AG09309 (cell line): ENCODE data around the gene NTN5.

Experiments used
- DNase-seq: peaks from one replicate; pipeline ENCODE4 v3.0.0-alpha.2; 2010; ENCODE audit warnings: low read depth
- H3K4me3 ChIP-seq: 2 replicates; pipeline ENCODE4 v1.5.1; 2011; ENCODE audit warnings: mild to moderate bottlenecking, low read depth, low read length, moderate library complexity; ENCODE audit not compliant: control insufficient read depth
- TF ChIP-seq, protein P1 (sequence below): IDR thresholded peaks from 2 replicates; pipeline ENCODE4 v1.5.1; 2011; ENCODE audit warnings: mild to moderate bottlenecking, low read depth, low read length, inconsistent platforms; ENCODE audit not compliant: insufficient read depth, control insufficient read depth; ENCODE audit errors: missing control alignments

The NTN5 gene

DNA sequence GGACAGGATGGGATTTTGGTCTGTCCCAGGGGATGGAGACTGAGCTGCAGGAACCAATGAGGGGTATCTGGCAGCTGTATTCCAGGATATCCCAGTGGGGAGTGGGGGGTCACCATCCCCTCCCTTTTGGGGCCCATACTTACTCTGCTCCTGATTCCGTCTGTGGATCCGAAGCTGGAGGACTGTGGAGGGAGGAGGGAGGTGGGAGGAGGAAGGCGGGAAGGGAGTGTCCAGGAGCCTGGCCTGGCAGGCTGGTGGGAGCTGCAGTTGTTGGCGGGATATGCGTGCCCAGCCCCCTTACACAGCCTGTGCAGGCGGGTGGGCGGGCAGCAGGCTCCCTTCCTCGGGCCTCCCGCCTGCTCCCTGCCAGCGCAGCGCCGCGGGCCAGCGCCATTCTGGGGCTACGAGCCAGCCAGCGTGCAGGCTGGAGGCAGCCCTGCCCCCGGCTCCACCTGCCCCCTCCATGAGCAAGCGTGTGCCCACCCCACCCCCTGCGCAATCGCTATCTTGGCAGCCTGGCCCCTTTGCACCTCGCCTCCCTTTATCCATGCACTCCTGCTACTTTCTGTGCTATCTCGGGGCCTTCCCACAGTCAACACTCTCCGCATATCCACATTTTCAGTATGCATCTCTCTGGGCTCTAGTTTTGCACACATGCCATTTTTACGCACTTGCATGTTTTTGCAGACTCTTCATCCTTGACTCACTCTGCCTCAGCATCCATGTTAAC, 43.9 kb upstream of the NTN5 start:
- TF ChIP-seq, protein P1, sequence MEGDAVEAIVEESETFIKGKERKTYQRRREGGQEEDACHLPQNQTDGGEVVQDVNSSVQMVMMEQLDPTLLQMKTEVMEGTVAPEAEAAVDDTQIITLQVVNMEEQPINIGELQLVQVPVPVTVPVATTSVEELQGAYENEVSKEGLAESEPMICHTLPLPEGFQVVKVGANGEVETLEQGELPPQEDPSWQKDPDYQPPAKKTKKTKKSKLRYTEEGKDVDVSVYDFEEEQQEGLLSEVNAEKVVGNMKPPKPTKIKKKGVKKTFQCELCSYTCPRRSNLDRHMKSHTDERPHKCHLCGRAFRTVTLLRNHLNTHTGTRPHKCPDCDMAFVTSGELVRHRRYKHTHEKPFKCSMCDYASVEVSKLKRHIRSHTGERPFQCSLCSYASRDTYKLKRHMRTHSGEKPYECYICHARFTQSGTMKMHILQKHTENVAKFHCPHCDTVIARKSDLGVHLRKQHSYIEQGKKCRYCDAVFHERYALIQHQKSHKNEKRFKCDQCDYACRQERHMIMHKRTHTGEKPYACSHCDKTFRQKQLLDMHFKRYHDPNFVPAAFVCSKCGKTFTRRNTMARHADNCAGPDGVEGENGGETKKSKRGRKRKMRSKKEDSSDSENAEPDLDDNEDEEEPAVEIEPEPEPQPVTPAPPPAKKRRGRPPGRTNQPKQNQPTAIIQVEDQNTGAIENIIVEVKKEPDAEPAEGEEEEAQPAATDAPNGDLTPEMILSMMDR: no peak
- H3K4me3 ChIP-seq: peak overlapping the region; percentile 30
- DNase-seq: no peak

DNA sequence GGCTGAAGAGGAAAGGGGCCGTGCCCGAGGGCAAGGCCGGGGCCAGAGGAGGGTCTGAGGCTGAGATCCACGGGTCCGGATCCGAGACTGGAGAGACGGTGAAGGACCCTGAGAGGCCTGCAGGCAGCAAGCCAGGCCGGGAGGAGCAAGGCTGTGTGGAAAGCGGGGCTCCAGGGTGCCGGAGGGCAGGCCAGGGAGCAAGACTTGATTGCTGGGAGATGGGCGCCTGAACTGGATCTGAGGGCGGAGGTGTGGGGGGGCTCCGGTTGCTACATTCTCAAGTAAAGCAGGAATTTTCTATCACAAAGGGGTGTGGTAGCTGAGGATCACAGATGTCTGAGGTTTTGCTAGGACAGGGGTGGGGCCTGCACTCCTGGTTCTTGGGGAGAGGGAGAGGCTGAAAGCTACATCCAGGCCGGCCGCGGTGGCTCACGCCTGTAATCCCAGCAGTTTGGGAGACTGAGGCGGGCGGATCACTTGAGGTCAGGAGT, 42.9 kb upstream of the NTN5 start:
- H3K4me3 ChIP-seq: no peak overlapping the region
- TF ChIP-seq, protein P1: no peak
- no peak for DNase-seq

DNA sequence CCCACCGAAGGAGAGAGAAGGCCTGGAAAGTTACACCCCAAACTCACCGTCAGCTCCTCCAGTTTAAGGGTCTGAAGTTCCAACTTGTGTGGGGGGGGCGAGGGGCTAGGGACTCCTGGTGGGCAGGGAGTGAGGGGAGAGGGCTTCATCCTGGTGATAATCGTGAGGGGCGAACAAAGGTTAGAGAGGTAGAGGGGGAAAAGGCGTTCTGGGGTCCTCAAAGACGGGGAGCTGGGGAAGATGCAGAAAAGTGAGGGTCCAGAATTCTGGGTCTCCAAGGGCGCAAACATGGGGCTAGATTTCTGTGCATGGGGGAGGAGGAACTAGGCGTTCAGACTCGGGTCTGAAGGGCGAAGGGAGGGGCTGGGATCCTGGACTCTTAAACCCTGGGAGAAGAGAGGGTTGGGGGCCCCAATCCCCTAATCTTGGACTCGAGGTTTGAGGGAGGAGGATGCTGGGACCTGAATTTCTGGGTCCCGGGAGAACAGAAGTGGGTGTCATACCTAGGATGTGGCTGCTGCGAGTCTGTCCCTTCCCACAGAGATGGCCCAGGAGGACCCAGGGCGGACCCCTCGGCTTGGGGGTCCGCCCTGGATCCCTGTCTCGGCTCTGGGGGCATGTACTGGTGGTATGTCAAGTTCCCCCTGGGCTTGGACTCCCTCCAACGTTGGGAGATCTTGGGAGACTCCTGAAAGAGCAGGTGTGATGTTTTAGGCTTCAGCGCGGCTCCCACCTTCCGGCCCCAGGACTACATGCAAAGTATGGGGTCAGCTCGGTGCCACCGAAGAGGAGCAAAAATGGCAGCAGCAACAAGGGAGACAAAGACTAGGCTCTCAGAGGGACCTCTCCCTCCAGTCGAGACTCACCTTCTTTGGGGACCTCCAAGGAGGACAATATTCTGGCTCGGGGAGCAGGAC, 42.2 kb upstream of the NTN5 start:
- TF ChIP-seq, protein P1: no peak
- DNase-seq: no peak
- peak overlapping the region; percentile 72 for H3K4me3 ChIP-seq

DNA sequence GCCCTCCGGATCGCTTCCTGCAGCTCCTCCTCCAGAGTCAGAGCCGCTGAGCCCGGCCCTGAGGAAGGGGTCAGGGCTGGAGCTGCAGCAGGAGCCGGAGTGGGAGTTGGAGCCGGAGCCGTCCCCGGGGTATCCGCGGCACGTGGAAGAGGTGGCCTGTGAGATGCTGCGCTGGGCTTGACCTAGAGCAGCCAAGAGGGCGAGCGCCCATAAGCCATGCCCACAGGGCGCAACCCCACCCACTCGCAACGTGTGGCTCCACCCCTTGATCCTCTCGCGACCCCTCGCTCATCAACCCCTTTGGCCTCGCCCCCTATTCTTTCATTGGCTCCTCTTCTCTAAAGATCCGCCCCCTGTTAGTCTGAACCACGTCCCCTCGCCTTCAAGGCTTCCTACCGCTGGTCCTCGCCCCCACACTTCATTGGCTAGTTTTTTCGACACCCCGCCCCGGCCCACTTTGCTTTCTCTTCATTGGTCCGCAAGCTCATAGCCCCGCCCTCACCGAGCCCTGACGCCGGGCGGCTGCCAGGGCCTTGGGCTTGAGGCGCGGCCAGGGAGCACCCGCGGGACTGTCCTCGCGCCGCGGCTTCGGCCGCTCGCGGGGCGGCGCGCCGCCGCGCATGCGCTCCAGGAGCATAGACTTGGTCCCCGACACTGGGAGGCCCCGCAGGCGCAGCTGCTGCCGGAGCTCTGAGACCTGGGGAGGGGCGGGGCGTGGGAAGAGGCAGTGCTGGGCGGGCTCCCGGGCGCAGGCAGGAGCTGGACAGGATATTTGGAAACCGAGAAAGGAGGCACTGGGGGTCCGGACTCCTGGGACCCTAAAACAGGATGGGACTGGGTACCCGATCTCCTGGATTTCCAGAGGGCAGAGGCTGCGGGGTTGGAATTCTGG, 41.3 kb upstream of the NTN5 start:
- TF ChIP-seq, protein P1: no peak
- peak; percentile 96 for DNase-seq
- H3K4me3 ChIP-seq: peak overlapping the region; percentile 86

DNA sequence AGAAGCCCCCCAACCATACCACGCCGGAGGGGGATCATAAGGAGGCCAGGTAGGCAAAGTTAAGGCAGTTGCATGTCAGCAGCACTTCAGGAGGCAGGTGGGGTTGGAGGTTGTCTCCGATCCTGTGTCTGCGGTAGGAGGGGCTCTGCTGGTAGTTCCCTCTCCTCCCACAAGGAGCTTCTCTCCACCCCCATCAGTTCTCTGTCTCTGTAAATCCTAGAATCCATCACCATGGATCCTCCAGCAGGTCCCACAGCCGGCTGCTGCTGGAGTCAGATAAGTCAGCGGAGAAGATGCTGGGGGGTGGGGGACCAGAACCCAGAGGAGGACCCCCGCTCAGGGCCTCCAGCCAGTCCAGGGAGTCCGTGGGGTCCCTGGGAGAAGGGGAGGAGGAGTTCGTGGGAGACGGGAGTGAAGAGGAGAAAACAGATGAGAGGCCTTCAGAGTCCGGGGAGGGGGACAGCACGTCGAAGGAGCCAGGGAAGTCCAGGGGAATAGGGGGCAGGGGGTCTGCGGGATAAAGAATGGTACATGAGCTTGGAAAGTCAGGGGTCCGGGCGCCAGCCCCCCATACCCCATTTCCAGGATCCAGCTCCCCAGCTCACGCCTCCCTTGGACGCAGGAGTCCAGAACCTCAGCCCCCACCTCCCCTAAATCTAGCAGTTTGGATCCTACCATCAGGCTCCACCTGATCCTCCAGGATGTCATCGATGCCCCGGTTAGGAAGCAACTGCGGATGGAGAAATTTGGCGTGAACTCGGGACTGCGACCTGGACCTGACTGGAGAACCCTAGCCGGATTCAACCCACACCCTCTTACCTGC, 40.4 kb upstream of the NTN5 start:
- TF ChIP-seq, protein P1: peak; percentile 21
- DNase-seq: no peak
- H3K4me3 ChIP-seq: peak overlapping the region; percentile 86
